MM.1S (cell line): ENCODE measurements around the gene CPB2.

Experiments
- DNase-seq: peaks from one replicate; pipeline ENCODE4 v3.0.0-alpha.2; 2015
- H2AFZ ChIP-seq: fragments of 300-600 bp; sonication (generic); 2 replicates; pipeline ENCODE4 v1.6.0; 2016; ENCODE audit warnings: antibody characterized with exemption, low read length
- H3F3A ChIP-seq: fragments of 300-600 bp; sonication (generic); 2 replicates; pipeline ENCODE4 v1.6.1; 2016; ENCODE audit warnings: mild to moderate bottlenecking, antibody characterized with exemption, low read length, moderate library complexity, mixed read lengths; ENCODE audit not compliant: insufficient read depth
- H3K27ac ChIP-seq: fragments of 300-600 bp; sonication (generic); 2 replicates; pipeline ENCODE4 v1.5.1; 2016; ENCODE audit warnings: mild to moderate bottlenecking, low read length
- H3K27me3 ChIP-seq: fragments of 300-600 bp; sonication (generic); replicated peaks from 2 replicates; pipeline ENCODE4 v1.6.0; 2016; ENCODE audit warnings: low read length; ENCODE audit not compliant: insufficient read depth
- H3K36me3 ChIP-seq: fragments of 300-600 bp; sonication (generic); replicated peaks from 2 replicates; pipeline ENCODE4 v1.6.1; 2016; ENCODE audit warnings: mild to moderate bottlenecking, low read length, mixed read lengths; ENCODE audit not compliant: insufficient read depth
- H3K4me1 ChIP-seq: fragments of 300-600 bp; sonication (generic); 2 replicates; pipeline ENCODE4 v1.6.1; 2016; ENCODE audit warnings: low read length, mixed read lengths
- H3K4me2 ChIP-seq: fragments of 300-600 bp; sonication (generic); 2 replicates; pipeline ENCODE4 v1.6.0; 2016; ENCODE audit warnings: low read depth, low read length
- H3K4me3 ChIP-seq: fragments of 300-600 bp; sonication (generic); 2 replicates; pipeline ENCODE4 v1.5.1; 2016; ENCODE audit warnings: low read length, mixed read lengths
- H3K79me2 ChIP-seq: fragments of 300-600 bp; sonication (generic); 2 replicates; pipeline ENCODE4 v1.6.1; 2016; ENCODE audit warnings: mixed run types, low read length, mixed read lengths
- H3K9ac ChIP-seq: fragments of 300-600 bp; sonication (generic); 2 replicates; pipeline ENCODE4 v1.6.1; 2016; ENCODE audit warnings: low read length, mixed read lengths
- H3K9me2 ChIP-seq: fragments of 300-600 bp; sonication (generic); replicated peaks from 2 replicates; pipeline ENCODE4 v1.6.1; 2016; ENCODE audit warnings: mild to moderate bottlenecking, low read length, mixed read lengths; ENCODE audit not compliant: insufficient read depth
- H3K9me3 ChIP-seq: fragments of 300-600 bp; sonication (generic); replicated peaks from 2 replicates; pipeline ENCODE4 v1.6.1; 2016; ENCODE audit warnings: mild to moderate bottlenecking, low read length, mixed read lengths; ENCODE audit not compliant: insufficient read depth
- H4K20me1 ChIP-seq: fragments of 300-600 bp; sonication (generic); 2 replicates; pipeline ENCODE4 v1.6.1; 2016; ENCODE audit warnings: mild to moderate bottlenecking, low read length, moderate library complexity, mixed read lengths; ENCODE audit not compliant: insufficient read depth
- EZH2 ChIP-seq: fragments of 300-600 bp; sonication (generic); optimal IDR thresholded peaks from 2 replicates; pipeline ENCODE3; 2017; ENCODE audit warnings: low read depth, mild to moderate bottlenecking, antibody characterized with exemption, low read length, mixed read lengths
- EZH2phosphoT487 ChIP-seq: fragments of 300-600 bp; sonication (generic); IDR thresholded peaks from 2 replicates; pipeline ENCODE4 v1.6.1; 2018; ENCODE audit warnings: antibody characterized with exemption, low read length
- TF ChIP-seq, protein P1 (sequence below): fragments of 300-600 bp; sonication (generic); IDR thresholded peaks from 2 replicates; pipeline ENCODE4 v1.5.1; 2016; ENCODE audit warnings: antibody characterized with exemption, low read length, mixed read lengths

CPB2 gene

DNA sequence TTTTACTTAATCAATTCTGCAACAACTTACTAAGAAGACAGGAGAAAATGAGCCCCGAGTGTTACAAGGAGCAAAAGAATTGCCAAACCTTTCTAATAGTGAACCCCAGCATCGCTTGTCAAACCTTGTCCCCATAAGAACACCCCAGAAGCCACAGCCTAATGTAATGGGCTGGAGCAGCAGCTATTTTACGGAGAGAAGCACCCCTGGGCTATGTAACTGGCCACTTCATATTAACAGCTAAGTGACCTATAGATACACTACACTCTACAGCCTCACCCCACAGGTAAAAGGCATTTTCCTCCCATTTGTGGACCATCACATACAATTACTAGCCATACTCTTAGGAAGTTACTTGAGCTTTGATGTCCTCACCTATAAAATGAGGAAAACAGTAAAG, 27.3 kb upstream of the CPB2 start:
- H3K4me2 ChIP-seq, result no peak overlapping the region
- no peak overlapping the region for H2AFZ ChIP-seq
- peaks cover 3% of the 10 kb centered on the region; the same call in 1 of the 2 replicates for H3K36me3 ChIP-seq
- TF ChIP-seq, protein P1, sequence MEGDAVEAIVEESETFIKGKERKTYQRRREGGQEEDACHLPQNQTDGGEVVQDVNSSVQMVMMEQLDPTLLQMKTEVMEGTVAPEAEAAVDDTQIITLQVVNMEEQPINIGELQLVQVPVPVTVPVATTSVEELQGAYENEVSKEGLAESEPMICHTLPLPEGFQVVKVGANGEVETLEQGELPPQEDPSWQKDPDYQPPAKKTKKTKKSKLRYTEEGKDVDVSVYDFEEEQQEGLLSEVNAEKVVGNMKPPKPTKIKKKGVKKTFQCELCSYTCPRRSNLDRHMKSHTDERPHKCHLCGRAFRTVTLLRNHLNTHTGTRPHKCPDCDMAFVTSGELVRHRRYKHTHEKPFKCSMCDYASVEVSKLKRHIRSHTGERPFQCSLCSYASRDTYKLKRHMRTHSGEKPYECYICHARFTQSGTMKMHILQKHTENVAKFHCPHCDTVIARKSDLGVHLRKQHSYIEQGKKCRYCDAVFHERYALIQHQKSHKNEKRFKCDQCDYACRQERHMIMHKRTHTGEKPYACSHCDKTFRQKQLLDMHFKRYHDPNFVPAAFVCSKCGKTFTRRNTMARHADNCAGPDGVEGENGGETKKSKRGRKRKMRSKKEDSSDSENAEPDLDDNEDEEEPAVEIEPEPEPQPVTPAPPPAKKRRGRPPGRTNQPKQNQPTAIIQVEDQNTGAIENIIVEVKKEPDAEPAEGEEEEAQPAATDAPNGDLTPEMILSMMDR, result no peak
- no peak for TF ChIP-seq EZH2
- TF ChIP-seq EZH2phosphoT487, result no peak
- H3K4me1 ChIP-seq, result no peaks in the 10 kb centered on the region
- H3K27me3 ChIP-seq, result no peaks in the 10 kb centered on the region
- H3K27ac ChIP-seq, result no peak overlapping the region
- peaks cover 13% of the 10 kb centered on the region for H3F3A ChIP-seq
- no peak overlapping the region for H3K9ac ChIP-seq
- H3K4me3 ChIP-seq, result no peak overlapping the region
- no peaks in the 10 kb centered on the region for H3K9me3 ChIP-seq
- peaks cover 19% of the 10 kb centered on the region; the same call in 1 of the 2 replicates for H3K79me2 ChIP-seq
- H4K20me1 ChIP-seq, result 0 out of 2 replicates have a peak, but pooled peaks cover 4% of the 10 kb centered on the region
- no peaks in the 10 kb centered on the region for H3K9me2 ChIP-seq
- no peak for DNase-seq

DNA sequence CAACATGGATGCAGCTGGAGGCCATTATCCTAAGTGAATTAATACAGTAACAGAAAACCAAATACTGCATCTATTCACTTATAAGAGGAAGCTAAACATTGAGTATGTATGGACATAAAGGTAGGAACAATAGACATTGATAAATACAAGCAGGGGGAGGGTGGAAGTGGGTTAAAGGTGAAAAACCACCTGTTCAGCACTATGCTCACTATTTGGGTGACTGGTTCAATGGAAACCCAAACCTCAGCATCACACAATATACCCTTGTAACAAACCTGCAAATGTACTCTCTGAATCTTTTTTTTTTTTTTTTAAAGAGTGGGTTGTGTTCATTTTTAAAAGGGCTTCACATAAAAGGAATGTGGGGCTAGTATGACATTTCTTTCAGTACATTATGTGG, 26.9 kb upstream of the CPB2 start:
- no peaks in the 10 kb centered on the region for H3K4me1 ChIP-seq
- H3K27me3 ChIP-seq, result no peaks in the 10 kb centered on the region
- no peaks in the 10 kb centered on the region for H3K9me2 ChIP-seq
- no peak overlapping the region for H3K4me2 ChIP-seq
- H2AFZ ChIP-seq, result no peak overlapping the region
- H3K36me3 ChIP-seq, result peaks cover 3% of the 10 kb centered on the region; the same call in 1 of the 2 replicates
- no peak overlapping the region for H3K4me3 ChIP-seq
- no peak overlapping the region for H3K9ac ChIP-seq
- no peak for DNase-seq
- TF ChIP-seq EZH2 (no peak), EZH2phosphoT487 (no peak)
- TF ChIP-seq, protein P1, result no peak
- H3K27ac ChIP-seq, result no peak overlapping the region
- peaks cover 15% of the 10 kb centered on the region for H3F3A ChIP-seq
- H3K79me2 ChIP-seq, result peaks cover 17% of the 10 kb centered on the region; the same call in 1 of the 2 replicates
- H3K9me3 ChIP-seq, result no peaks in the 10 kb centered on the region
- 0 out of 2 replicates have a peak, but pooled peaks cover 2% of the 10 kb centered on the region for H4K20me1 ChIP-seq

DNA sequence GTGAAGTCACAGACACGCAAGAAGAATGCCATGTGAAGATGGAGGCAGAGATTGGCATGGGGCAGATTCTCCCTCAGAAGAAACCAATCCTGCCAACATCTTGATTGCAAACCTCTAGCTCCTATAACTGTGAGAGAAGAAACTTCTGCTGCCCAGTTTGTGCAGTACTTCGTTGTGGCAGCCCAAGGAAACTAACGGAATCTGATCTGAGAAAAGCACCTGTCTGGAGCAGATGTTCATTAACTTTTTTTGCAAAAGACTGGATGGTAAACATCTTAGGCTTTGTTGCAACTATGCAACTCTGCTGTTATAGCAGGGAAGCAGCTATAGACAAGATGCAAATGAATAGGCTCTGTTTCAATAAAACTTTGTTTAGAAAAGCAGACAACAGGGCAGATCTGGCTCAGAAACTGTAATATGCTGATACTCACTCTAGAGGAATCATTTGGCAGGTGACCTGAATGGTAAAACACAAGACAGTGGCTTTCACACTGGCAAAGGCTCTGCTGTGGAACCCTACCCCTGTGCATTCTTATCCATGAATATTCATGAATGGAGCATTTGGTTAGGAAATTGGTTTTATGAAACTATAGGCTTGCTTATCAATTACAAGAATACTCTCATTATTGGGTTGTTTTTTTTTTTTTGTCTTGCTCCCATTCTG, 25.3 kb upstream of the CPB2 start:
- Histone ChIP-seq H4K20me1 (no peaks in the 10 kb centered on the region), H3K9me3 (no peaks in the 10 kb centered on the region), H3K36me3 (peaks cover 5% of the 10 kb centered on the region; the same call in 1 of the 2 replicates), H3K27ac (no peak overlapping the region), H3K4me3 (no peak overlapping the region), H3F3A (peaks cover 20% of the 10 kb centered on the region), H2AFZ (no peak overlapping the region), H3K9ac (no peak overlapping the region), H3K4me1 (no peaks in the 10 kb centered on the region), H3K27me3 (no peaks in the 10 kb centered on the region), H3K79me2 (peaks cover 11% of the 10 kb centered on the region; the same call in 1 of the 2 replicates), H3K4me2 (no peak overlapping the region), H3K9me2 (no peaks in the 10 kb centered on the region)
- DNase-seq, result no peak
- TF ChIP-seq, protein P1, result no peak
- TF ChIP-seq EZH2phosphoT487, result no peak
- no peak for TF ChIP-seq EZH2
